GM21390 (cell line): ENCODE measurements around the gene VPS52.

Experiments used
- ATAC-seq: cut with Tn5 transposase; IDR thresholded peaks from one replicate; pipeline ENCODE4 v1.9.1; 2021; ENCODE audit not compliant: unreplicated experiment

VPS52 gene, protein sequence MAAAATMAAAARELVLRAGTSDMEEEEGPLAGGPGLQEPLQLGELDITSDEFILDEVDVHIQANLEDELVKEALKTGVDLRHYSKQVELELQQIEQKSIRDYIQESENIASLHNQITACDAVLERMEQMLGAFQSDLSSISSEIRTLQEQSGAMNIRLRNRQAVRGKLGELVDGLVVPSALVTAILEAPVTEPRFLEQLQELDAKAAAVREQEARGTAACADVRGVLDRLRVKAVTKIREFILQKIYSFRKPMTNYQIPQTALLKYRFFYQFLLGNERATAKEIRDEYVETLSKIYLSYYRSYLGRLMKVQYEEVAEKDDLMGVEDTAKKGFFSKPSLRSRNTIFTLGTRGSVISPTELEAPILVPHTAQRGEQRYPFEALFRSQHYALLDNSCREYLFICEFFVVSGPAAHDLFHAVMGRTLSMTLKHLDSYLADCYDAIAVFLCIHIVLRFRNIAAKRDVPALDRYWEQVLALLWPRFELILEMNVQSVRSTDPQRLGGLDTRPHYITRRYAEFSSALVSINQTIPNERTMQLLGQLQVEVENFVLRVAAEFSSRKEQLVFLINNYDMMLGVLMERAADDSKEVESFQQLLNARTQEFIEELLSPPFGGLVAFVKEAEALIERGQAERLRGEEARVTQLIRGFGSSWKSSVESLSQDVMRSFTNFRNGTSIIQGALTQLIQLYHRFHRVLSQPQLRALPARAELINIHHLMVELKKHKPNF

DNA sequence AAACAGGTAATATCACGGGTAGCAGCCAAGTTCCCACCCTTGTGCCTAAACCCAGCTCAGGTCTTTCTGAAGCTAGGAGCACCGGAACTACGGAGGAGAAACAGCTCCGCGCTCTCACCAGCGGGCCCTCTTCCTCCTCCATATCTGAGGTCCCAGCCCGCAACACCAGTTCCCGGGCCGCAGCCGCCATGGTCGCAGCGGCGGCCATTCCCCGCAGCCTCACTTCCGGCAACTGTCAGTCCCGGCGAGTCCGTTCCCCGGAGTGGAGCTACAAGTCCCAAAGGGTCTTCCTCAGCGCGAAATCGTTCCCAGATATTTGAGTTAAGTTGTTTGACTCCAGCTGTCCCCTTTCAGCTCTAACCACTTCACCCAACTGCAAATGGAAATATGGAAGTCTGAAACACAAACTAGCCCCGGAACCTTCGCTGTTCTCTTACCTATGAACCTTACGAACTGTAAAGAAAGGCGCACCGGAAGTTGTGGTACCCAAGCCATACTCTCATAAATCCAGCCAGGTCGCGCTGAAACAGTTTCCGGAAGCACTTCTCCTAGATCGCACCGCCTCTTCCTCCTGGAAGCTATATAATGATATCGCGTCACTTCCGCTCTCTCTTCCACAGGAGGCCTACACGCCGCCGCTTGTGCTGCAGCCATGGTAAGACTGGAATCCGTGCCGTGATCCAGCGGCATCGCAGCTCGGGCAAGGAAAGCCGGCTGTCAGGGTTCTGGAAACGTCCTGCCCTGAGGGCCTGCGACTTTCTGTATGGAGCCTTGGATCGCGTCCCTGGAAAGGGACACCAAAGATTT is at the start of gene VPS52, which contains the start of gene RPS18:
TSS of gene VPS52 (minus strand) at position 409 of the 807 bp plus-strand sequence. CDS start at position 208, 201 bp downstream.
TSS of gene RPS18 (plus strand) at position 608 of the 807 bp plus-strand sequence. CDS start at position 653, 45 bp downstream.
- peak; percentile 67 for ATAC-seq

DNA sequence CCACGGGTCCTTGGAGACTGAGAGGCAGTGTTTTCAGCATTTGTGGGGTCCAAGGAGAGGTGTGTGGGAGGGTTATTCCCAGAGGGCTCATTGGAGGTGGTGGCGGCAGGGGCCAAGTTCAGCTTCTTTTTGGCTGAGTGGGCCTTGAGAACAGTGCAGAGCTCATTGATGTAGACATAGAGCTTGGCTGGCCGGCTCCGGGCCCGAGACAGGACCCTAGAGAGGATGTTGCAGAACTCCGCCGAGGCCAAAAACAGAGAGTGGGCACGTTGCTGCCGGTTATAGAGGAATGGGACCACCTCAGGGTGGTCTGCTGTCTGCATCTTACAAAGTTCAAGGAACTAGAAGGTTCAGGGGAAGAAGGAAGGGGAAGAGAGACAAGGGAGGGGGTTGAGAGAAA is 49.6 kb upstream of the VPS52 start:
- no peak for ATAC-seq

DNA sequence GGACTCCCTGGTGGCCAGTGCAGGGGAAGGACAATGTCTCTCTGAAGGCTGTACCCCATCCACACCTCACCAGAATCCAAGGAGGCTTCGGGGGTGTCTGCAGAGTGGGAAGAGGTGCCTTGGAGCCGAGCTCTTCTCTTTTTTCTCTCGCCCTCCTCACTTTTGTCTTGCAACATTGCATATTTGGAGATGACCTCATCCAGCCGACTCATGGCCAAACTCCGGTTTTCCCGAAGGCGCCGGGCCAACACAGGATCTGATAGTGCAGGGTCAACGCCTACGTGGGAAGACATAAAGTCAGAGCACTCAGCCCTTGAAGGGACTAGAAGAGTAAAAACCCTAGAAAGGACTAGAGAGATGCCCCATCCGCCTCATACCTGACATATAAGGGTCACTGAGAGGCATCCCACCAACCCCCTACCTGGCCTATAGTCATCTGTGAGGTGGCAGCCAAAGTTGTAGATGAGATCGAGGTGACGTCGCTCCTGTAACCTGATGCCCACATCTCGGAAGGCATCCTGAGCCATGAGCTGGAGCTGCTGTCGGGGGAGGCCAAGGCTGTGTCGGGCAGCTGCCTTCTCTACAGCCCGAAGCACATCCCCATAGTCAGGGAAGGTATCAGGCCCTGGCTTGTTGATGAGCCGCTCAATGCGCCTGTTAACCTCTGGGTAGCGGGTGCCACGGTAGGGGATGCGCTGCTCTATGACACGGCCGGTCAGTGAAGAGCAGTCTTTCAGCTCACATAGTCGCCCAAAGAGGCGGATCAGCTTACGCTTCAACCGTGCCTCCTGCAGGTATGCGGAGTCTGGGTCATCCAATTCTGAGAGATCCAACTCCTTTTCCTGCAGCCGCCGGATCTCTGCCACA is 48.9 kb upstream of the VPS52 start:
- no peak for ATAC-seq

DNA sequence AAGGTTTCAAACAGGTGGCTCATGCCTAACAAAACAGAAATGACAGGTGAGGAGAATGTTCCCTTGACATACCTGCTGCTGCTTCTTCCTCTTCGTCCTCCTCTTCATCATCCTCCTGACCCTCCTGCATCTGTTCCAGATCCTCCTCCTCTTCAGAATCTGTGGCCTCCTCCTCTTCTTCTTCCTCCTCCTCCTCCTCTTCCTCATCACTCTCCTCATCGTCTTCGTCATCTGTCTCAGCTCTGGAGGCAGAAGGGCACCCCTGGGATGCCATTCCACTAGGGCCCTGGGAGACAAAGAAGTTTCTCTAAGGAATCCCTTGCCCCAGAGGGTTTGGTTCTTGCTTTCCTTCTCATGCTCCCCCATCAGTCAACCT is 48.3 kb upstream of the VPS52 start:
- no peak for ATAC-seq

DNA sequence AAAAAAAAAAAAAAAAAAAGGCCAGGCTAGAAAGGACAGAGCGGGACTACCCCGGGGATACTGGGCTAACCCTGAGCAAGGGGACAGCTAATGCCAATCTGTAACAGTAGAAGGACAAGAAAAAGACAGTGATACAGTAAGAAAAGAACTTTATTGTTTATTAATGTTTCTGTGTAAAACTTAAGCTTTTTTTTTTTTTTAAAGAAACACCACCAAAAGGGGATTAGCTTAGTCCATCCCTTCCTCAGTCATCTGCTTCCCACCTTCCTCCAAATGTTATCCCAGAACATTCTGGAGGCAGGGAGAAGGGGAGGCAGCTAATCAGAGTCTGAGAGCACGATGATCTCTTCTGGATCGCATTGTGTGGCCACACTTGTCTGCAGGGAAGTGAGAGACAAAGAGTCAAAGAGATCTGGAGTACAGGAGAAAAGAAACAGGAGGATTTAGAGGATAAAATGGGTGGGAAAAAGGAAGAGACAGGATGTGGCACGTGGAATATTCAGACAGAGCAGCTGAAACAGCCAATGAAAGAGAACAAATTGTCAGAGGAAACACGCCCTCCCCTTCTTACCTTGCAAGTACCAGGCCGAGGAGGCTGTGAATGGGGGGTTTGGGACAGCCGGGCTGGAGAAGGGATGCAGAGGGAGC is 46.9 kb upstream of the VPS52 start:
- ATAC-seq, result no peak

DNA sequence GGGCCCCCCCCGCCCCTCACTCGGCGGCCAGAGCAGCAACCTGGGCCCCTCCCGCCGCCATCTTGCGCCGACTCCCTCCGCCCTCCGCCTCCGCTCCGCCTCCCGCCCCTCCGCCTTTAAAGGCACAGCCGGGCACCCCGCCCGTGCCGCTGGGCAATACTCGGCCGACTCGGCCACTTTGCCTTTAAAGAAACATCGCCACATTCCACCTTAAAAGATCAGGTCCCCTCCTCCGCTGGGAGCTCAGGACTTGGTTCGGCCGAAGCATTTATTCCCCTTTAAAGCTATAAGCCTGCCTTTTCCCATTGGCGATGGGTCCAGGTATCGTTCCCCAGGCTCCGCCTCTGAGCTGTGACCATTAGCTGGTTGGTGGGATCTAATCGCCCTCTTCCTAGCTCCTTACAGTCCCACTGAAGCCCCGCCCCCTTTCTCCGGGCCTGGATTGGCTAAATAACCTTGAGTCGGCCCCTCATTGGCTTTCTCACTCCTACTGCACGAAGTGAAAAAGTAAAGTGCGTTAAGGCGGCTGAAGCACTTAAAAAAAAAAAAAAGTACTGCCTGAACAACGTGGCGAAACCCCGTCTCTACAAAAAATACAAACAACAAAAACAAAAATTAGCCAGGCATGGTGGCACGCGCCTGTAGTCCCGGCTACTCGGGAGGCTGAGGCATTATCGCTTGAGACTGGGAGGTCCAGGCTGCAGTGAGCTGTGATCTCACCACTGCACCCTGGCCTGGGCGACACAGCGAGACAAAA is 46.2 kb upstream of the VPS52 start, which contains the start of gene ZBTB22:
TSS of gene ZBTB22 (minus strand) at position 76 of the 757 bp plus-strand sequence. CDS start 828 bp downstream, outside the sequence.
- ATAC-seq, result peak; percentile 37

DNA sequence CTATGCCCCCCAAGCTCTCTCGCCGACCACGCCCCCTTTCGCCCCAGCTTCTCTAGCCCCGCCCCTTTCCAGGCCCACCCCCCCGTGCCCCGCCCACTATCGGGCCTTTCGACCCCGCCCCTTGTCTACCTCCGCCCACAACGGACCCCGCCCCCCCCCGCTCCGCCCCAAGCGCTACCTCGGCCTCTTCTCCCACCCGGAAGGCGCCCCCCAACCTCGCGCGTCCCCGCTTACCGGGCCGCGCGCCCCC is 45.7 kb upstream of the VPS52 start:
- no peak for ATAC-seq

DNA sequence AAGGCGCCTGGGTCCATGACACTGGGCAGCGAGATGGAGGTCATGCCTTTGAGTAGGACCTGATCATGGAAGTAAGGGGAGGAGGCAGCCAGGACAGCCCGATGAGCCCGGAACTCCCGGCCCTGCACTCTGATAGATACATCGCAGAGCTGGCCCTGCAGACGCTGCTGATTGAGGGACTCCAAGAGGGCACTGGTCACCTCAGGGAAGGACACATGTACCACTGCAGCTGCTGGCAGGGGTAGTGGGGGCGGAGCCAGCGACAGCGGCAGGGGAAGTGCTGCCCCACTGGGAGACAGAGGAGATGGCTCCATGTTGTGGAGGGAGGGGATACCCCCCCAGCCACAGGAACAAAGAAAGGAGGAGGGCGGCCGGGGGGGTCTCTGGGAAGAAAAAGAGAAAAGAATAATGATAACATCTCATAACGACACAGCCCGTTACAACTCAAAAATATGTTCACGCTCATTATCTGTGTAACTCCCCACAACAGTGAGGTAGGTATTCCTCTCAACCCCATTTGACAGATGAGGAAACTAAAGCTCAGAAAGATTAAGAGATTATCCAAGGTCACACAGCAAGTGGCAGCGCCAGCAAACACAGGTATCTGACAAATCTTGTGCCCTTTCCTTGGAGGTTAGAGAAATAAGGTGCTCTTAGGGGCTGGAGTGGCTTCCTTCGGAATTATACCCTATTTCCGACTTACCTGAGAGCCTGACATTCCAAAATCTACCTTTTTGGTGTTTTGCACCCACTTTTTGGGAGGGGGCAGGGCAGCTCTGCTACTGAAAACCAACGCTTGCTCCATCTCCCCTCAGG is 45.1 kb upstream of the VPS52 start:
- no peak for ATAC-seq

DNA sequence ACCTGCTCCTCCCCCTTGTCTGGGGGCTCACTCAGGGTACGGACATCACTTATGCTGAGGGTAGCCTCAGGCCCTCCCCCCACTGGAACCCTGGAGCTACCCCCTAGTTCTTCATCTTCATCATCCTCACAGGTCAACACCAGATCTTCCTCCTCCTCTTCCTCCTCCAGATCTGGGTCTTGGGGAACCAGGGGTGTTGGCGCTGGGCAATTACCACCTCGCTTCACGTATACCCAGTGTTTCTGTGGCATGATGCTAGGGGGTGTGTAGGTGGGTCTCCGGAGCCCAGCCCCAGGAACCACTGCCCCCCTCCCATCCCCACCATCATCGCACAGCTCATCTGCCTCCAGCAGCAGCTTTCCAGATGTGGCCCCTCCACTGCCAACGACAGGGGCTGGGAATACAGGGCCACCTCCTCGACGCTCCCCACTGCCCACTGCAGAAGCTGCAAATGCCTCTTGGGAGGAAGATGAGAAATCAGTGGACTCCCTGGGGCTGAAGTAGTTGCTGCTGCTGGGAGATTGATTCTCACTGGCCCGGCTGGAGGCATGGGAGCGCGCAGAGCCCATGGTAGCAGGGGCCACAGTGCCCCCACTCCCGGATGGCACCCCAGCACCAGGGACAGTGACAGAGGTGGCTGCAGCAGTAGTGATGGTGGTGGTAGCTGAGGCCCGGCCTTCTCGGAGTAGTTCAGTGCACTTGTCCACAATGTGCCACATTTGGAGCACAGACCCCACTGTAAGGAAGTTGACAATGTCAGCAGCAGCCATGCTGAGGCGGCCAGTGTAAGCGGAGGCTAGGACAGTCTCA is 44.3 kb upstream of the VPS52 start:
- ATAC-seq, result no peak

DNA sequence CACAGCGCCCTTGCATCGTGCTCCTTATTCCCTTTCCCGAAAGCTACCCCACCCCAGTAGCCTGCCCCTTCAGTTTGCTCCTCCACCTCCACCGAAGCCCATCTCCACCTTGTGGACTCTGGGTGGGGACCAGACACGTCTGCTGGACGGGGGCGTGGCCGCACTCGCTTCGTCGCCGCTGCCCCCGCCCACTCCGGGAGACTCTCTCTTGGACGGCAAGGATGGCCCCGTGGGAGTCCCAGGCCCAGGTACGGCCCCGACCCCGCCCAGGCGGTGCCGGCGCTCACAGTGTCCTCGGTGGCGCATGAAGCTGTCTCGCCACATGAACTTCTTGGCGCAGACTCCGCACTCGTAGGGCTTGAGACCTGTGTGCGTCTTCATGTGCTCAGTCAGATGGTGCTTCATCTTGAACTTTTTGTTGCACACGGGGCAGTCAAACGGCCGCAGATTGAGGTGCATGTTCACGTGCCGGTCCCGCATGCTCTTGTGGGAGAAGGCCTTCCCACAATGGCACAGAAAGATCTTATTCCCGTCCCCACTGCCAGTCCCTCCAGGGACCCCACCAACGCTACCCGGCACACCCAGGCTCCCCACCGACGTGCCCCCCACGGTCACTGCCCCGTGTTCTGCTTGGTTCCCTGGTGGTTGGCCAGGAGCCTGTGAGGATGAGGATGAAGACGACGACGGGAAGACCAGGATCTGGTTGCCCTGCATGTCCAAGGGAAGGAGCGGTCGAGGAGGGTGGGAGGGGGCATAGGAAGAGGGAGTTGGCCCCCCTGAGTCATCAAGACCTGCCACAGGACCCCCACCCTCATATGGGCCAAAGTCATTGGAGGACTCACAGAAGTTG is 43.5 kb upstream of the VPS52 start:
- no peak for ATAC-seq

DNA sequence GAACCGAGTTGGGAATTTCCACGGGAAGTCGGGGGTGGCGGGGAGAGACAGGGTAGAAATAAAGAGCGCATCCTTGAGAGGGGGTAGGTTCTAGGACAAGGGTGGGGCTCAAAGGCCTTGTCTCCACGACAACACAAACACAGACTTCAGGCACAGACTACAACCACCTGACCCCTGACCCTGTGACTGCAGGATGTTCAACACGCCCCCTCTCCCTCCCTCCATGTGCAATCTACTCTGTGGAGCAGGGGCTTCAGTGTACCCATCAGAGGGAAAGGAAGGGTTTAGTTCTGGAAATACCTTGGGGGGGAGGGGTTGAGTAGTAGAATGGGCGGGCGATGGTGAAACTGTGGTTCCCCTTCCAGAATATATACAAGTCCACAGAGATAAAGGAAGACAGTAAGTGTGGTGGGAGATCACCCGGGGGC is 42.9 kb upstream of the VPS52 start:
- ATAC-seq, result no peak

DNA sequence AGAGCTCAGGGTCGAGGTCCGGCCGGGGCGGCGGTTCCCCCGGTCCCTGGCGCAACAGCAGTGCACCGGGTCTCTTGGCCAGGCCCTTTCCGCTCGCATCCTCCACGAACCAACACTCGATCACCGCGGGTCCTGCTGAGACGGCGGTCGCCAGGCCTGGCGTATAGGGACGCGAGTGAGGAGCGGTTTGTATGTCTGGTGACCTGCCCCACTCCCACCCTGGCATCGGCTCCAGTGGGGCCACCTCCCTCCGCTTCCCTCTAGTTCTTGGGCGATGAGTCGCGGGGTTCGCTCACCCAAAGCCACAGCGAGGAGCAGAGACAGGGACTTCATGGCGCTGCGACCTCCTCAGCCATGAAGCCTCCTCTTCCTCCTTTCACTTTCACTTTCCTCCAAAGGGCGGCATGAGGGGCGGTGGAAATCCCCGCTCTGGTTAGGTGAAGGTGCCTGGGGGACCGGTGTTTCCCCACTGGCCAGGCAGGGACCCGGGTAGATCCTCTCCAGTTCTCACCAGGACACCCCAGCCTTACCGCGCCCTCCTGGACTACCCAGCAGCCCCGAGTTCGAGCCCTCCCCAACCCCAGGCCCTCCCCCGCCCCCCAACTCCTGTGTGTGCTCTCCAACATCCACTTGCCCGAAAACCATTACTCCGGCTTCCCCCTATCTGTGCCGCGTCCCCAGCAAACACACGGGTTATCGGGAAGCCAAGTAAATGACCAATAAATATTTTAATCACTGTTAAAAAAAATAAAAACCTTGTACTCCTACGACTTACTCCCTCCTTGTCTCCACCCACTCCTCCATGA is 42.2 kb upstream of the VPS52 start, which contains the start of gene TAPBP:
TSS of gene TAPBP (minus strand) at position 370 of the 806 bp plus-strand sequence. CDS start at position 333, 37 bp downstream.
- ATAC-seq, result peak; percentile 36

DNA sequence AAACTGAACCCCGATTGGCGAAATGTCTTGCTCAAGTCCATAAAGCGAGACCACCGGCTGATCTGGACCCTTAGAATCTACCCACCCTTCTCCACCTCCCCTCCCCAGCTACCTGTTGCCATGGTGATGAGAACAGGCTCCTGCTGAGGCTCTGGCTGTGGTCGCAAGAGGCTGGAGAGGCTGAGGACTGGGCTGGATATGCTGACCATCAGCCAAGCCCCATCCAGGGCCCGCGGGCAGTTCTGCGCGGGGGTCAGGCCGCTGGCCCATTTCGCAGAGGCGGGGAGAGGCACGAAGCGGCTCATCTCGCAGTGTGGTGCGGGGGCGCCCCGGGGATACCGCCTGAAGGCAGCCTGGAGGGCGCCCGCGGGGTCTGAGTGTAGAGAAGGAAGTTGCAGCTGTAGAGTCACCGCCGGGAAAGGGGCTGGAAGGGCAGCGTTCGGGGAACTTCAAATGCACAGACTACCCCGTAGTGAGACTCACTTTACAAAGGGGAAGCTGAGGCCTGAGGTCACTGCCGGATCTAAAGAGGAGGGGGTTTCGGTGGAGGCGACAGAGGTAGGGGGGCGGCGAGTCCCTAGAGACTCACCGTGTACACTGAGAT is 41.5 kb upstream of the VPS52 start:
- ATAC-seq, result no peak

DNA sequence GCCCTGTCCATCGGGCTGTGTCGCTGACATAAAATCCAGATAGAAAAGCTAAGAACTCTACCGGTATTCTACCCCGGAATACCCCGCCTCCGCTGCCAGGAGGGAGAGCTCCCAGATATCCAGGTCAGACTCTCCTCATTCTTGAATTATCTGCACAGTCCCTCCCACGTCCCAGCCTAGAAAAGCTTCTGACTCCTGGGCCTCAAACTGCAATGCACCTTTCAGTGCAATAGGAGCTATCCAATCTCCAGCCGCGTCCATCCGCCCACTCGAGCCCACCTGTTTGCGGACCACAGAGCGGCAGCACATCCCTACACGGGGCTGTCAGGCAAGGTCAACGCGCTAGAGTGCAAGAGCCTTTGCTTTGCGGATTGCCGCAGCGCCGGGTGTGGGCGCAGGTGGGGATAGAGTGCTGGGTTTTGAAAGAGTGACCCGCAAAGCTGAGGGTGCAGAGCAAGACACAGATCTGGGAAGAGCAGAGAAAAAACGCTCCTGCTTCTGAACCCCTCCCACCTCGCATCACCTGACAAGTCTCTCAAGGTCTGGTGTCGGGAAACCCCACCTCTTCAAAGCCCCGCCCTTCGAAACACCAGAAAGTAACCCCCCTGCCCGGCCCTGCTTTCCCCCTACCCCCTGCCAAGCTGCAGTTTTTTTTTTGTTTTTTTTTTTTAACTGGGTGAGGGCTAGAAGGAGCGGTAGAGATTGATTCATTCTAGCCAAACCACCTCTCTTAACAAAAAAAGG is 40.9 kb upstream of the VPS52 start:
- no peak for ATAC-seq

DNA sequence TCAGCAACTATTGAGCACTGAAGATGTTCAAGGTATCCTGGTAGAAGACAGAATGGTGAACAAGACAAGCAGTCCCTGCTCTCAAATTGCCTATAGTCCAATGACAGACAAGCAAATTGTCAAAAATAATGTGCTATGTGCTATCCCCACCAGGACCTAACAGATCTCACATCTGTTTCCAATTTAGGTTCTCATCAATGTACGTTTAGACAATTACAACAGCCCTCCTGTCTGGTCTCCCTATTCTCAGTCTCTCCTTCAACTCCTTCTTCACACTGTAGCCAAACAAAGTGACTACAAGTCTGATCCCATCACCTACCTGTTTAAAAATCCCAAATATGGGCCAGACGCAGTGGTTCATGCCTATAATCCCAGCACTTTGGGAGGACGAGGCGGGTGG is 34.7 kb upstream of the VPS52 start:
- no peak for ATAC-seq
